ENCODE results near the gene BATF2. TPM values are rescaled to one million over a fixed set of nuclear protein-coding genes. Genes with fewer than 3 reads are reported as not detected.
"Not testable (repeated sequence)": the region's sequence is repeated elsewhere in the genome, so short reads cannot be mapped to it uniquely, and the experiment has no call there.

BATF2 gene
- total RNA-seq, 1 donor from 2014 or later, result 1.0 TPM

GRCh38 chr11:65013130-65013887 lies 16.5 kb upstream of the BATF2 start:
- Mint-ChIP-seq H3K9me3 (no peaks in the 10 kb centered on the region), H3K4me3 (peak overlapping the region; percentile 94), H3K36me3 (peaks cover 14% of the 10 kb centered on the region), H3K27me3 (no peaks in the 10 kb centered on the region), H3K27ac (peak overlapping the region; percentile 96), H3K4me1 (ENCODE audit: unreplicated experiment) (peaks cover 14% of the 10 kb centered on the region)
- TF ChIP-seq, protein P1, sequence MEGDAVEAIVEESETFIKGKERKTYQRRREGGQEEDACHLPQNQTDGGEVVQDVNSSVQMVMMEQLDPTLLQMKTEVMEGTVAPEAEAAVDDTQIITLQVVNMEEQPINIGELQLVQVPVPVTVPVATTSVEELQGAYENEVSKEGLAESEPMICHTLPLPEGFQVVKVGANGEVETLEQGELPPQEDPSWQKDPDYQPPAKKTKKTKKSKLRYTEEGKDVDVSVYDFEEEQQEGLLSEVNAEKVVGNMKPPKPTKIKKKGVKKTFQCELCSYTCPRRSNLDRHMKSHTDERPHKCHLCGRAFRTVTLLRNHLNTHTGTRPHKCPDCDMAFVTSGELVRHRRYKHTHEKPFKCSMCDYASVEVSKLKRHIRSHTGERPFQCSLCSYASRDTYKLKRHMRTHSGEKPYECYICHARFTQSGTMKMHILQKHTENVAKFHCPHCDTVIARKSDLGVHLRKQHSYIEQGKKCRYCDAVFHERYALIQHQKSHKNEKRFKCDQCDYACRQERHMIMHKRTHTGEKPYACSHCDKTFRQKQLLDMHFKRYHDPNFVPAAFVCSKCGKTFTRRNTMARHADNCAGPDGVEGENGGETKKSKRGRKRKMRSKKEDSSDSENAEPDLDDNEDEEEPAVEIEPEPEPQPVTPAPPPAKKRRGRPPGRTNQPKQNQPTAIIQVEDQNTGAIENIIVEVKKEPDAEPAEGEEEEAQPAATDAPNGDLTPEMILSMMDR (conservative IDR thresholded peaks at IDR 0.05), result peak; percentile 77
- DNase-seq (ENCODE audit: extremely low spot score, unreplicated experiment), result peak; percentile 88

DNA sequence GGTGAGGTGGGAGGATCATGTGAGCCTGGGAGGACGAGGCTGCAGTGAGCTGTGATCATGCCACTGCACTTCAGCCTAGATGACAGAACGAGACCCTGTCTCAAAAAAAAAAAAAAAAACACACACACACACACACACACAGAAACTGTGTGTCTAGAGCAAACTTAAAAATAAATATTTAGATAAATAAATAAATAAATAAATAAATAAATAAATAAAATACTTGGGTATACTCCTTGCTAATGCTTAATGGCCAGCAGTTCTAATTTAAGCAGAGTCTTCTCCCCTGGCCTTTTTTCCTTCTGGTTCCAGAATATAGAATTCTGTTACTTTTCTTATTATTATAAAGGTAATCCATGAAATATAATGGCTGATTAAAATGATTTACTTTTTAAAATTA lies 12.1 kb upstream of the BATF2 start:
- Mint-ChIP-seq H3K27me3 (no peaks in the 10 kb centered on the region), H3K27ac (no peak overlapping the region), H3K4me3 (no peak overlapping the region), H3K36me3 (no peaks in the 10 kb centered on the region), H3K9me3 (no peaks in the 10 kb centered on the region), H3K4me1 (ENCODE audit: unreplicated experiment) (peaks cover 6% of the 10 kb centered on the region)
- TF ChIP-seq, protein P1 (conservative IDR thresholded peaks at IDR 0.05), result no peak
- DNase-seq (ENCODE audit: extremely low spot score, unreplicated experiment), result no peak

DNA sequence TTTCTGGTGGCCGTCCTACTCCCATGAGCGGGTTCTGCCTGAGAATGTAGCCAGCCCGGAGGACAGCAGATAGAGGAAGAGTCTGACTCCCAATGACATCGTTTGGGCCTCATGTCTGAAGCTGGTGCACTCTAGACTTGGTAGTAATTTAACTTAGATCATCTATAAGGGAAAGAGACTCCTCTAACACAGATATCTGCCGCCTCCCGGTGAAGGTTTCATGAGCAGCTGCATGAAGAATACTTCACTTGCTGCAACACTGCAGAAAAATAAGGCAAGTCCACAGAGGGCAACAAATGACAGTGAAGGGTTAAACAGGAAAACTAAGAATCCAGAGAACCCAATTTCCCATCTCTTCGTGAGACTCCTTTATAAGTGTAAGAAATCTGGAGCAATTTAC lies 11.2 kb upstream of the BATF2 start:
- Mint-ChIP-seq H3K36me3 (no peaks in the 10 kb centered on the region), H3K9me3 (no peaks in the 10 kb centered on the region), H3K27me3 (no peaks in the 10 kb centered on the region), H3K4me1 (ENCODE audit: unreplicated experiment) (peaks cover 1% of the 10 kb centered on the region), H3K27ac (no peak overlapping the region), H3K4me3 (no peak overlapping the region)
- TF ChIP-seq, protein P1 (conservative IDR thresholded peaks at IDR 0.05), result no peak
- no peak for DNase-seq (ENCODE audit: extremely low spot score, unreplicated experiment)

GRCh38 chr11:65003968-65004367 lies 7.2 kb upstream of the BATF2 start:
- H3K27ac Mint-ChIP-seq; H3K4me3 Mint-ChIP-seq; H3K4me1 Mint-ChIP-seq (ENCODE audit: unreplicated experiment); H3K36me3 Mint-ChIP-seq; H3K9me3 Mint-ChIP-seq; DNase-seq (ENCODE audit: extremely low spot score, unreplicated experiment); H3K27me3 Mint-ChIP-seq: not testable (repeated sequence)

DNA sequence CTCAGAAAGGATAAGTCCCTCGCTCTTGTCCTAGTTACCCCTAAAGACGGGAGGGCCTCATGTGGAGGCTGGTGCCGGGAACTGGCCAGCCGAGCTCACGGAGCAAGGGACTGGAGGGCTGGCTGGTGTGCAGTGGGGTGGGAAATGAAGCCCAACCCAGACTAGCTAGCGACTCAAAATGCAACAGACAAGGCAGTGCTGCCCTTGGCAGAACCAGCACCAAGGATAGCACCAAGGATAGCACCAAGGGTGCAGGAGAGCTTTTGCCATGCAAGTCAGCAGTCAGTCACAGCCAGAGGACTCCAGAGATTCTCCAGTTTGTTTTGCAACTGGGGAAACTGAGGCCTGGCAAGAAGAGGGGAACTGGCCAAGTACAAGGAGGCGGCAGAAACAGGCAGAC lies 6.5 kb upstream of the BATF2 start:
- Mint-ChIP-seq H3K27me3 (no peaks in the 10 kb centered on the region), H3K9me3 (no peaks in the 10 kb centered on the region), H3K27ac (no peak overlapping the region), H3K4me1 (ENCODE audit: unreplicated experiment) (peaks cover 5% of the 10 kb centered on the region), H3K36me3 (no peaks in the 10 kb centered on the region), H3K4me3 (no peak overlapping the region)
- no peak for DNase-seq (ENCODE audit: extremely low spot score, unreplicated experiment)
- TF ChIP-seq, protein P1 (conservative IDR thresholded peaks at IDR 0.05), result no peak

DNA sequence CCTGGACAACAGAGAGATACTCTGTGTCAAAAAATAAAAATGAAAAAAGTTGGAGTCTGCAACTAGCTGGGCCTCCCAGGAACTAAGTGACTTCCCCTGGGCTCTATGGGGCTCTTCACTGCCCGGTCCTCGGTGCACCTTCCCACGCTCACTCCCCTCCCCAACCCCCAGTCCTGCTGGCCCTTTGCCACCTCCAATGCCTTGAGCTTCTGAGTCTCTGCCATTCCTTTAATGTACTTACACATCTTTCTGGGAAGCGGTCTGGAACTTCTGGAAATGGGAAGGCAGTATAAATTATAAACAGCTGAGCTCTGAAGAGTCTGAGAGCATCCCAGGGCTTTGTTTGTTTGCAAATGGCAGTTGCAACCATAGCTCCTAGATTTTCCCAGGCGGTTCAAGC lies 5.9 kb upstream of the BATF2 start:
- no peaks in the 10 kb centered on the region for H3K36me3 Mint-ChIP-seq
- no peak overlapping the region for H3K4me3 Mint-ChIP-seq
- TF ChIP-seq, protein P1 (conservative IDR thresholded peaks at IDR 0.05), result no peak
- no peak for DNase-seq (ENCODE audit: extremely low spot score, unreplicated experiment)
- no peak overlapping the region for H3K27ac Mint-ChIP-seq
- H3K9me3 Mint-ChIP-seq, result no peaks in the 10 kb centered on the region
- H3K4me1 Mint-ChIP-seq (ENCODE audit: unreplicated experiment), result peaks cover 7% of the 10 kb centered on the region
- no peaks in the 10 kb centered on the region for H3K27me3 Mint-ChIP-seq
